AML-193 (cell line): ENCODE data around the gene ENTR1.
"Not testable (repeated sequence)": the region's sequence is repeated elsewhere in the genome, so short reads cannot be mapped to it uniquely, and the experiment has no call there.

Experiments used
- DNase-seq, 2 experiments: peaks; one replicate each; lab custom pipeline; 2025; lab: John Stamatoyannopoulos, UW

ENTR1 gene

GRCh38 chr9:136419092-136419420, 8.6 kb upstream of the ENTR1 start:
- DNase-seq: no peak

DNA sequence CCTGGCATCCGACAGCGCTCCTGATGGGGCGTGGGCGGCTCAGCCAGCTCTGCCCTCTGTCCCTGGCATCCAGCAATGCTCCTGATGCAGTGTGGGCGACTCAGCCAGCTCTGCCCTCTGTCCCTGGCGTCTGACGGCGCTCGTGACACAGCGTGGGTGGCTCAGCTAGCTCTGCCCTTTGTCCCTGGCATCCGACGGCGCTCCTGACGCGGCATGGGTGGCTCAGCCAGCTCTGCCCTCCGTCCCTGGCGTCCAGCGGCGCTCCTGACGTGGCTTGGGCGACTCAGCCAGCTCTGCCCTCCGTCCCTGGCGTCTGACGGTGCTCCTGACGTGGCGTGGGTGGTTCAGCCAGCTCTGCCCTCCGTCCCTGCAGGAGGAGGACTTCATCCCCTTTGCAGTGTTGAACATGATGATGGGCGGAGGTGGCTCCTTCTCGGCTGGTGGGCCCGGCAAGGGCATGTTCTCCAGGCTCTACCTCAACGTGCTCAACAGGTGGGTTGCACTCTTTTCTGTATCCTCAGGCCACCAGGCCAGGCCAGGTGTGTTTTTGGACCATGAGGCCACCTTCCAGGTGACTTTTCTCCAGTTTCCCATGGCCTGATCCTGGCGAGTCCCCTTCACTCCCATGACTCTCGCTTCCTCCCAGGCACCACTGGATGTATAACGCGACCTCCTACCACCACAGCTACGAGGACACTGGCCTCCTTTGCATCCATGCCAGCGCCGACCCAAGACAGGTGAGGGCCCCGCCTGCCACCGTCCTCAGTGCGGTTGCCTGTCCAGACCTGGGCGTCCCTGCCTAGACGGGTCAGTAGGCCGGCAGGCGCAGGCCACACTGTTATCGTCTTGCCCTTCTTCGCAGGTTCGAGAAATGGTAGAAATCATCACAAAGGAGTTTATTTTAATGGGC, 8.0 kb upstream of the ENTR1 start:
- DNase-seq: no peak

- no peak for DNase-seq
These were observed 6.5 kb upstream of the ENTR1 start for GRCh38 chr9:136416914-136417313.

DNA sequence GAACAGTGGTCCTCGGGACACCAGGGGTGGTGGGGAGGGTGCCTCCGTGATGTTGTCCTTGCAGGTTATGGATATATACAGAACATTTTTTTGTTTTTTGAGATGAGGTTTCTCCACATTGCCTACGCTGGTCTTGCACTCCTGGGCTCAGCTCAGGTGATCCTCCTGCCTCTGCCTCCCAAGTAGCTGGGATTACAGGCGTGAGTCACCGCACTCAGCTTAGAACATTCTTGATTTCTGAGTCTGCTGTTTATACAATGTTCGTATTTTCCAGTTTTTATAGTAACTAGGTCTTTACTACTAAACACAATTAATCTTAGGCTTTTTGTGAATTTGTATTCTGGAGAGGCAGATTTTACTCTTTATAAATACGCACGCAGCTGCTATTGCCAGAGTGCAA, 6.0 kb upstream of the ENTR1 start:
- no peak for DNase-seq

- no peak for DNase-seq
These were observed 2.5 kb upstream of the ENTR1 start for GRCh38 chr9:136412962-136413361.

DNA sequence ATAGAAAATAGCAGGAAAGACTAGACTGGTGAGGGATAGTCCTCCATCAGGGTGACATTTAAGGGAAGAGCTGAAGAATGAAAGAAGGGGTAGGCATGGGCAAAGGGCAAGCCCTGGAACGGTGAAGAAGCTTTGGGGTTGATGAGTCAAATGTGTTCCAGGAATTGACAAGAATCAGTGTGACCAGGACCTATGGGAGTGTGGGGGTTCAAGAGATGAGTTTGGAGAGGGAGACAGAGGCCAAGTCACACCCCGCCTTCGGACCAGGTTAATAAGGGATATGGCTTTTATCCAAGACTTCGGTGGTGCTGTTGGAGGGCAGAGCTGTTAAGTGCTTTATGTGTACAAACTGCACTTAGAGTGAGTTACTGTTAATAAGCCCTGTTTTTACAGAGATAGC, 964 bp upstream of the ENTR1 start:
- DNase-seq: no peak

GRCh38 chr9:136409557-136410455, 608 bp downstream of the ENTR1 start:
- DNase-seq: peak; percentile 6 to 13

DNA sequence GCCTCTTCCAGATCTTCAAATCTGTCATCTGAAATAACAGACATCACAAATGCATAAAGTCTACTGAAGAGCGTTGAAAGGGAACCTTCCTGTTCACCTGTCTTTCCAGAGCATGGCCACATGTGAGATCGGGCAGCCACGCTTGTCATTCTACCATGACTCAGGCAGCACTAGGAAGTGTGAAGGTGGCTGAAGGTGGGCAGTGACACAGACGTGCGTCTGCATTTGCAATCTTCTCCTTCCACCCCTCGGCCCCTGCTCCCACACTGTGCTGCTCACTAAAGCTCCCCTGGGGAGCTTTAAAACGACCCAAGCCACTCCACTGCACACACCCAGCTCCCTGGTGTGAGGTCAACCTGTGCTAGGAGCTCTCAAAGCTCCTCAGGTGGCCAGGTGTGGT, 2.5 kb downstream of the ENTR1 start:
- no peak for DNase-seq

DNA sequence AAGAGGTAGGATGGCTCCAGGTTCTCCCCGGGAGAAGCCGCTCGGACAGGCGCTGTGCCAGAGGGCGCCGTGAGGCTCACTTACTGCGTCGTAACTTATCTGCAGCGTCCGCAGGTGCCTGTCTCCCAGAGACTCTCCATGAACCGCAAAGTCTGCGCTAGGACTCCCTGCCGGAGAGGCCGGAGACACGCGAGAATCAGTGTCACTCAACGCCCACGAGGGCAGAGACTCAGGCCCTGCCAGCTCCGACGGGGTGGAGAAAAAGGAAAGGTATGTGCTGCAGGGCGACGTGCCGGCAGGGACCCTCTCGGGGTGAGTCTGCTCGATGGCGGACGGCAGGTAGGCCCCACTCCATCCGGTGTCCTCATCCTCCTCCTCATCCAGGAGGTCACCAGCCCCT, 3.4 kb downstream of the ENTR1 start:
- not testable (repeated sequence) for DNase-seq

- not testable (repeated sequence) for DNase-seq
These were observed 4.5 kb downstream of the ENTR1 start for GRCh38 chr9:136405904-136406303.

DNA sequence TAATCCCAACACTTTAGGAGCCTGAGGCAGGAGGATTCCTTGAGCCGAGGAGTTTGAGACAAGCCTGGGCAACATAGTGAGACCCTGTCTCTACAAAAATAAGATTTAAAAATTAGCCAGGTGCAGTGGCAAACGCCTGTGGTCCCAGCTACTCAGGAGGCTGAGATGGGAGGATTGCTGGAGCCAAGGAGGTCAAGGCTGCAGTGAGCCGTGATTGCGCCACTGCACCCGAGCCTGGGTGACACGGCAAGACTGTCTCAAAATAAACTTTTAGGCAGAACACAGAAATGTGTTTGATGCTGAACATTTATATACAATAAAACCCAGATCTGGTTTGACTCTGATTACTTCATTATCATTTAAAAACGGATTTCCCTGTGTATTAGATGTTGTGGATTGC, 4.9 kb downstream of the ENTR1 start:
- DNase-seq: no peak

DNA sequence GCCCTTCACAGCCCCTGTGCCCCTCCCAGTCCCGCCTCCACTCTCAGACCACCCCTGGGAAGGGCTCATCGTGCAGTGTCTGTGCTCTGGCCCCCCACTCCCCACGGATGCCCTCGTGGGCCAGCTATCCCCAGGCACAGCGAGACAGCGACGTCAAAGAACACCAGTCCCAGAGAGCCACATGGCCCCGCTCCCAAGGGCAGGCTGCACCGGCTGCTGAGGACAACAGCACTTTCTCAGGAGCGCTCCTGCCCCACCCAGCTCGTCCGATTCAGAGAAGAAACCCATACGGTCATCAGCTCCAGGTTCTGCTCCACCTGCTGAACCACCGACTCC, 5.6 kb downstream of the ENTR1 start:
- DNase-seq: no peak

- no peak for DNase-seq
These were observed 6.3 kb downstream of the ENTR1 start for GRCh38 chr9:136403915-136404800.

DNA sequence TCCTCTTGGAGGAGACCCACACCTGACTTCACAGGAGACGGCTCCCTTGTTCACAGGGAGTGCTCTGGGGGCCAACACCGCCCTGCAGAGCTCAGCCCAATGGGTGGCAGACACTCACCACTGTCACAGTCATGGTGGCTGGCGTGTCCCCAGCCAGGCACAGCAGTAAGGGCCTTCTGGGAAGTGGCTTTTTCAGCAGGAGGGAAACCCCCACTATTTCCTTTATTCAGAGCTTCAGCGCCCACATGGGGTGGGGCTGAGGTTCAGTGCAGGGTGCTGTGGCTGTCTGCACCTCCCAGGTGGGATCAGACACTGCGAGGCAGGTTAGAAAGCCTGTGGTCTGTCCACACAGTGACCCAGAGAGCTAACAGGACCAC, 6.9 kb downstream of the ENTR1 start:
- DNase-seq: no peak

- no peak for DNase-seq
These were observed 8.3 kb downstream of the ENTR1 start for GRCh38 chr9:136402067-136402466.

DNA sequence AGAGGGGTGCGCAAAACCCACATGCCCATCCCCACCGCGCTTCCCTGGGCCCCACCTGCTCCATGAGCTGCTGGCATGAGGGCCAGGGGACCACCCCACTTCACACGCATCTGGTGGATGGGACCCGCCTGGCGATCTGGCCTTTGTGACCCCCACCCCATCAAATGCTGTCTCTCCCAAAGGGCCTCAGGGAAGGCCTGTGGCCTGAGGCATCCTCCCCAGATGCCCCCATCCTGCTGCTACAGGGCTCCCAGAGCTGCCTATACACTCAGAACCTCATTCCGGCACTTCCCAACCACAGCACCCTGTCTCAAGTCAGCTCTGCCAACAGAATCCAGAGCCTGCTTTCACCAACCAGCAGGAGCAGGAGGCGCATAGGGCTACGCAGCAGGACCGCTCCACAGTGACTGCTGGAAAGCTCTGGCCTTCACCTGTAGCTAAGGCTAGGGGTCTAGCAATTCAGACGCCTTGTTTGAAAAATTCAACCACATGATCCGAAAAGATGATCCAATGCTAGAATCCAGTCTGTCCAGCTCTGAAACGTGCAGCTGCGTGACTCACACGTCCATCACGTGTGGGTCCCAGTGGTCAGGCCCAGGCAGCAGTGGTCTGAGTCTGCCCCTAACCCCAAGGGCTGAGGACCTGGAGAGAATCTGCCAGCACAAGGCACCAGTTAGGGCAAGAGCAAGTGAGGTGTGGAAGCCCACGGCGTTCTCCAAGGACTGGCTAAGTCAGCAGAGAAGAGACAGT, 9.1 kb downstream of the ENTR1 start:
- no peak for DNase-seq

DNA sequence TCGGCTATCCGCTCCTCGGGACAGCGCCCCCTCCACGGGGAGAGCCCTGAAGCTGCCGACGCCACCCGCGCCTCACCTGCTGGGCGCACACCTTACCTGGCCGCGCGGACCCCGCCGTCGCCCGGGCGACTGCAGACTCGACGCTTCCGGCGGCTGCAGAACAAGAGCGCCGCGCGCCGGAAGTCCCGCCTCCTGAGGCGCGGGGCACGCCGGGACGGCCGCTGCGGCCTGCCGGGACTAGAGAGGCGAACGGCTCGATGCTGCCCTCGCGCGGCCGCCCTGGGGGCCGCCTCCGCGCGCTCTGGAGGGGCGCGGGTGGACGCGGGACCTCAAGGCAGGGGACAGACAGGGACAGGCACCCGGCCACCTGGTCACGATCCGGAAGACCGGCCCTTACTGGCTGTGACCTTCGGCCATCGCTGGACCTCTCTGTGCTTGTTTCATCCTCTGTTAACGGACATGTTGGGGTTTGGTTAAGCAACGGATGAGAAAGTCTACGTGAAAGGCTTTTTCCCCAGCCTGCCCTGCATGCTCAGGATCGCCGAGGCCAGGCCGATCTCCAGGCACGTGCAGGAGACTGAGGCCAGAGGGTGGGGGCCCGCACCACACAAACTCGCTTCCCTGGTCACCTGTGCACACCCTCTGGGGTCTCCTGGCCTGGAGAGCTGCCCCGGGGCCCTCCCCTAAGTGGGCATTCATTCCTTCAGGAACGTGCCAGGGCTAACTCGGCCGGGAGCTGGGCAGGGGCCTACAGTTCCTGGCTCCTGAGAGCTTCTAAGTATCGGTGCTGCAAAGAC, 10.2 kb downstream of the ENTR1 start, which contains the start of gene SNAPC4:
TSS of gene SNAPC4 (minus strand) at position 133 of the 797 bp plus-strand sequence. CDS start 1,742 bp downstream, outside the sequence.
- DNase-seq: peak; percentile 76 to 86

GRCh38 chr9:136399176-136400037, 11.0 kb downstream of the ENTR1 start:
- DNase-seq: peak in 1 of 2 experiments; percentile 8

DNA sequence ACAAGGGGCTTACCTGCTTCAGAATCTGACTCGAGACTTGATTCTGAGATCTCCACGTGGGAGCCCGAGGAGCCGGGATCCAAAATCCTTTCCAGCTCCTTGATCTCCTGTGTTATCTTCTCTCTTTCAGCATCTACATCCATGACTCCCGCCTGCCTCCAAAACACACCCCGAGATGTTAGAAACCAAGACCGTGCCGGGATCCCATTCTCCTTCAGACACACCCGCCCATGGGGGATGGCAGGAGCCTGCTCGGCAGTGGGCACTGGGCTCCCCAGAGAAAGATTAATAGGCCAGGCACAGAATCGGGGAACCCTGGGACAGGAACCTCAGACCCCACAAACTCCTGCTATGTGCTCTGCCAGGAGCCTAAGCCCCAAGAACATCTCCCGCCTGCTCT, 12.1 kb downstream of the ENTR1 start:
- DNase-seq: no peak

DNA sequence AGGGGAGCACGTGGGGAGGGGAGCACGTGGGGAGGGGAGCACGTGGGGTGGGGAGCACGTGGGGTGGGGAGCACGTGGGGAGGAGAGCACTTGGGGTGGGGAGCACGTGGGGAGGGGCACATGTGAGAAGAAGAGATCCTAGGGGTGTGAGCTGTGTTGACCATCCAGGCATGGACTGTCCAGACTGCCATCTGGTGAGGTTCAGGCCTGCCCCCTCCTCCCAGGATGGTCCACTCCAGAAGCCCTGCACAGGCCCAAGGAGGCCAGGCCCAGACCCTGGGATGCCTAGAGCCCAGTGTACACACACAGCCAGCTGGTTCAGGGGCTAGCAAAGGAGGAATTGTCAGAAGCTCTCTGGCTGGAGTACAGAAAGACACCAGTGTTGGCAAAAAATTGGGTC, 12.8 kb downstream of the ENTR1 start:
- no peak for DNase-seq
